ENCODE measurements around the gene IL6R.

- no peak for TF ChIP-seq CTCF (IDR thresholded peaks at IDR 0.05; ENCODE audit: poor library complexity)
- TF ChIP-seq EZH2 (IDR thresholded peaks at IDR 0.05; ENCODE audit: borderline replicate concordance) = no peak
- no peak for TF ChIP-seq EZH2phosphoT487 (IDR thresholded peaks at IDR 0.05; ENCODE audit: low read depth, severe bottlenecking, unreplicated experiment)
Observed at GRCh38 chr1:154478013-154478412, 72.9 kb downstream of the IL6R start.
